Activated CD4-positive, alpha-beta T cell treated with anti-CD3 and anti-CD28 coated beads for 24 hours (primary cell): ENCODE results near the gene RASSF8.

Source experiments
- DNase-seq, 2 donors: peaks; one replicate each; pipeline ENCODE4 v3.0.0-alpha.2; 2020; ENCODE audit warnings: low read depth in 2 of 2

The RASSF8 gene, protein sequence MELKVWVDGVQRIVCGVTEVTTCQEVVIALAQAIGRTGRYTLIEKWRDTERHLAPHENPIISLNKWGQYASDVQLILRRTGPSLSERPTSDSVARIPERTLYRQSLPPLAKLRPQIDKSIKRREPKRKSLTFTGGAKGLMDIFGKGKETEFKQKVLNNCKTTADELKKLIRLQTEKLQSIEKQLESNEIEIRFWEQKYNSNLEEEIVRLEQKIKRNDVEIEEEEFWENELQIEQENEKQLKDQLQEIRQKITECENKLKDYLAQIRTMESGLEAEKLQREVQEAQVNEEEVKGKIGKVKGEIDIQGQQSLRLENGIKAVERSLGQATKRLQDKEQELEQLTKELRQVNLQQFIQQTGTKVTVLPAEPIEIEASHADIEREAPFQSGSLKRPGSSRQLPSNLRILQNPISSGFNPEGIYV

DNA sequence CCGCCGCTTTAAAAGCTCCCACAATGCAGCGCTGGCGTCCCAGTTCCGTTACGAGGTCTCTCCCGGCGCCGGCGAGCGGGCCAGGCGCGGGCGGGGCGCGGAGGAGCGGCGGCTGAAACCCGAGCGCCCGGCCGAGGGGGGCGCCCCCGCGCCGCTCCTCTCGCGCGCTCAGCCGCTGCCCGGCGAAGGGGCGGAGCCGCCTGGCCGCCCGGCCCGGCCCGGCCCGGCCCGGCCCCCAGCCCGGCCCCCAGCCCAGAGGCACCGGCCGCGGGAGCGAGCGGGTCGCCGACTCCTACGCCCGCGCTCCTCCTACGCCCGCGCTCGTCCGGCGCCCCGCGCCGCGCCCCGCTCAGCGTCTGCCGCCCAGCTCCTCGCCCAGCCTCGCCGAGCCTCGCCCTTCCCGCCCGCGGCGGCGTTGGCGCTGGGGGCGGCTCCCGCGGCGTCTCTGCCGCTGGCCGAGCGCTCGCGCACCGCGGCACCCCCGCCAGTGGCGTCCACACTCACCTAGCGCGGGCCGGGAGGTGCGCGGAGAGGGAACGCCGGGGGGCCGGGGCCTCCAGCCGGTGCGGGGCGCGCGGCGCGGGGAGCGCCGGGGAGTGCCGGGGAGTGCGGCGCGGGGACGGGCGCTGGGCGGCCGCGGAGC is at the start of gene RASSF8:
Gene RASSF8, plus strand, starts transcription at position 255 of the 643 bp plus-strand sequence. CDS start 96,662 bp downstream, outside the sequence.
- DNase-seq: no peak

DNA sequence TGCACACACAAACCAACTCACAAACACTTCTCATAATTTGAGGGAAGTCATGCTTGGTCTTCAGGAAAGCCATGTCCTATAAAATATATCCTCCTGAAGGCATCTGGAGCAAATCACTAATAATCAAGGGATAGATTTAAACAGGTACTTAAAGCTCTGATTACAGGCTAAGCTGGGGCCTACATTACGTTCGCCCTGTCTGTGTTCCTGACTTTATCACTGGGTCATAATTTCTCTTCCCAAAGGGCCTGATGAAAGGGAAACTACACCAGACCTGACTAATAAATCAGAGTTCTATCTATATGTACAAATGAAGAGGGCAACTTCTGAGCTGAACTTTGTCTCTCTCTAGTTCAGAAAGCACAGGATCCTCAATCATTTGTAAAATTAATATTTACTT is 43.9 kb upstream of the RASSF8 start:
- DNase-seq: no peak

DNA sequence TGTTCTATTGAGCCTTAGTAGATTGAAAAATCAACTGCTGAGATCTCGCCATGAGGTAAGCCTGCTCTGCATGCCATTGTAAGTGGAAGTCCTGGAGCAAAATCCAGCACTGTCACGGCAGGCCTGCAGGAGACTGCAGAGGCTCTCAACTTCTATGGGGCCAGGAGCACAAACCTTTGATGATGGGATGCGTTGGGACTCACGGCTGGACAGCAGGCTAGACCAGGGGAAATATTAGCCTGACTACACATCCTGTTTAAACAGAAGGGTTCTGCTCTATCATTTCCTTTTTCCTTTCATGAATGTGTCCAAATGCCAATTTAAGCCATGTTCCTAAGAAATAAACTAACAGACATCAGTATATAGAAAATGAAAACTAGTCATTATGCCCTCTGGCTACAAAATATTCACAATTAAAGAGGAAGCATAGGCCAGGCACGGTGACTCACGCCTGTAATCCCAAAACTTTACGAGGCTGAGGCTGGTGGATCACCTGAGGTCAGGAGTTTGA is 33.9 kb upstream of the RASSF8 start:
- DNase-seq: no peak

DNA sequence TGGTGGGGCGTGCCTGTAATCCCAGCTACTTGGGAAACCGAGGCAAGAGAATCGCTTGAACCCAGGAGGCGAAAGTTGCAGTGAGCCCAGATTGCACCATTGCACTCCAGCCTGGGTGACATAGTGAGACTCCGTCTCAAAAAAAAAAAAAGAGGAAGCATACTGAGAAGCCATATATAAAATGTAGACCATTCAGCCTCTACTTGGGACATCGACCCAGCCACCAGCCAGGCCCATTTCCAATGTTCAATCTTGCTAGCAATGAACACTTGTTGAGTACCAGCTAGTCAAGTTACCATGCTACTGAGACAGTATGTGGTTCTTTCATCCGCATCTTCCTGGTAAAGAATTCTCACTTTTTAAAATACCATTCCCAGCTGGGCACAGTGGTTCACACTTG is 33.4 kb upstream of the RASSF8 start:
- no peak for DNase-seq

DNA sequence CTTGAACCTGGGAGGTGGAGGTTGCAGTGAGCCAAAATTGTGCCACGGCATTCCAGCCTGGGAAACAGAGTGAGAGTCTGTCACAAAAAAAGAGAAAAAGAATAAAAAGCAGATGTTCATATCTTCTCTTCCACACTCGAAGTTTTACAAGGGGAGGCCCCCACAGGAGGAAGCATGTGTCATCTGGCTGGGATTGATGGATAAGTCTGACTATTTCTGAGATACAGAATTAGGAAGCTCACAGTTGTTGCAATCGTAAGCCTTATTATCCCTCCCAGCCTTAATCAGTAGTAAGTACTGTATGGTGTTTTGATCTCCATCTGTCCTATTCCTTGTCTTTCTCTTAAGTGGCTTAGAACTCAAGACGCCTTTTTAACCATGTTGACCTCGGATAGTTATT is 31.9 kb upstream of the RASSF8 start:
- no peak for DNase-seq

DNA sequence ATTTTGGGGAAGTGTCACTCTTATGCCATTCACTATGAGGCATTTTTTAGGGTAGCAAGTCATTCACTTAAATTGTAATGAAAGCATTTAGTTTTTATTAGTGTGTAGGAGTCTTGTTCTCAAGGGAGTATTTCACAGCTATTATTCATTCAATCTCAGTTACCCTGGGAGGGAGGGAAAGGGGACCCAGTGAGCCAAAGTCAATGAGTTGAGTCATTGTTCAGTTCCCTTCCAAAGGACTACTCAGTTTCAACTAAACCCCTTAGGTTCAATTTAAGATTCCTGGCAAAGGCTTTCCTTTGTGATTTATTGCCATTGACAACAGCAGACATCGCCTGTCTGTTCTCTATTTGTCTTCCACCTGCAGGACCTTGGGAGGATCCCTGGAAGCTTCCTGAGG is 29.3 kb upstream of the RASSF8 start:
- DNase-seq: no peak

DNA sequence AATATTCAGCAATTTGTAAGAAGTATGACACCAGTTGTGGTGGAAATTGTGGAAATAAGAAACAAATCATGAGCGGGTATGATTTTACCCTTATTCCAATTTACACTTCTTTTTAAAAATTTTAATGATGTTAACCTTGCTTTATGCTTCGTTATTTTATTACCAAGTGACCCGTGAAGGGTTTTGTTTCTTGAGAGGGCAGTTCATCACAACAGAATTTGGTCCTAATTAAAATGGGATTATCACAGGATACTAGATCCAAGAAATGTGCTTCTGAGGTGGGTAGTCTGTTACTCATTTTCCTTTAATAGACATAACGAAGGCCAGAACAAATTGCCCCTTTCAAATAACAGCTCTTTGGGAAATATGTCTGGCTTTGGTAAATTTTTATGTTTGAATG is 25.5 kb upstream of the RASSF8 start:
- no peak for DNase-seq

DNA sequence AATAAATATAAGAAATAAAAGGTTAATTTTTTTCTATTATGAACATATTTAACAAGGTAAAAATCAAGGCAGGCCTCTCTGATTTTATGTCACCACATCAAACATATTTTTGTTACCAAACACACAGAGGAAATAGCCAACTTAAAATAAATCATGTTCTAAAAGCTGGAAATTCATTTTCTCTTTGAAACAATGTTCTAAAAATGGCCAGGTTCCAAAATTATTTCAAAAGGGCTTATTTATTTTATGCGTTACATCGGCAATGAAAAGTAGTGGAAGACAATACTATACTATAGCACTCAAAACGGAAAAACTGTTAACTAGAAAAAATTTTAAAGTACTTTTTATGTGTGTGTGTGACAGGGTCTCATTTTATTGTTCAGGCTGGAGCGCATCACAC is 24.0 kb upstream of the RASSF8 start:
- no peak for DNase-seq

DNA sequence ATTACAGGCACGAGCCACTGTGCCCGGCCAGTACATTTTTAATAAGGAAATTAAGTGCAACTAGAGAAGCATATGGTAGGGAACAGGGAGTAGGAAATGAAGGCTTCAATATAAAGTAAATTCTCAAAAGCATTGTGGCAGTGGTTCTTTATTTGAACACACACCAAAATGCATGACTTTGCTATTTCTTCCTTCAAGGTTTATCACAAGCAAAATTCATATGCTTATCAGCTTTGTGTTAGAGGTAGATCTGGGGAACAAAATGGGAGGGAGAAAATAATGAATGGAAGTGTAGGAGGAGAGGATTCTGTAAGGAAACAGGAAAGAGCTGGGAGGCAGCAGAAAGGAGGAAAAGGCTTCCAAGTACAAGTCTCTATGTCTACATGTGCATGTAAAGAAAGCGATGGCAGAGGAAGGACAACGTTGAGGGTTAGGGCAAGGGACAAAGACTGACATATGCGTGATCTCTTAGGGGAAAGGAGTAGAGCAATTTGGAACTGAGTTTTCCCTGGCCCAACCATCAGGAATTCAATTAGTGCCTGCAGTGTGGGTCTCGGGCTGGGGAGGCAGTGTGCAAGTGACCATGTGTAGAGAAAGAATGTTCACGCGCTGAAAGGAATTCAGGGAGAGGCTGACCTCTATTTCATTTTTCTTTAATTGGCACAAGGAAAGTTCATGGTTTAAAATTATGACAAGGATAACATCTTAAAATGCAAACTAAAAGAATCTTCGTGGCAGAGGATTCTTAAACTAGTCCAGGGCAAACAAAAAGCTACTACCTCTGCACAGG is 22.9 kb upstream of the RASSF8 start:
- no peak for DNase-seq

DNA sequence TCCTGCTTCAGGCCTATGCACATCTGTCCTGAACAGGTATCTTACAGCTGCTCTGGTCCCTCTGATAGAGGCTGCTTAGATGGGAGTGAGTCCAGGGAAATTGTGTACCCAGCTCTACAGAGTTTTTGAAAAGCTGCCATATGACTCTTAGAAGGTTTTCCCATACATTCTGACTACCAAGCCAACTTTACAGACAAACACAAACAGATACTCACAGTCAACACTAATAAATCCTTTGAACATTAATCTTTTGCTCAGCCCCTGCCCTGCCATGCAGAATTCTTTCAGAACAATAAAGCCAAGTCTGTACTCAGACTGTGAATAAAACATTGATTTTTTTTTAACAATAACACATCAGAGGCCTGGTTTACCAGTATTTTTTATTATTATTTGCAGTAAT is 21.4 kb upstream of the RASSF8 start:
- DNase-seq: no peak

DNA sequence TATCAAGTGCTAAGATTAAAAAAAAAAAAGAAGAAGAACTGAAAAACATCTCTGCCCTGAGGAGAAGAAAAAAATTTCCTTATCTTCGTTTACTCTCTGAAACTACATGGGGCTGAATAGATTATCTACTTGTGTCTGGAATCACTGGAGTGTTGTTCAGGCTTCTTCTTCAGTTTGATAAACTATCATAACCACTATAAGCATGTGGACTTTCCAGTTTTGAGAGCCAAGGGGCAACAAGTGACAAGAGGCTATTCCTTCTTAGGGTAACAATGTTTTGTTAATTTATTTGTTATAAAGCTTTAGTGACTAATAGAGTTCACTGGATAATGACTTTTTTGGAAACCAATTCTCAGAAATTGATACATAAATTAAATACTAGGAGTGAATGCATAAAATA is 19.9 kb upstream of the RASSF8 start:
- DNase-seq: no peak

DNA sequence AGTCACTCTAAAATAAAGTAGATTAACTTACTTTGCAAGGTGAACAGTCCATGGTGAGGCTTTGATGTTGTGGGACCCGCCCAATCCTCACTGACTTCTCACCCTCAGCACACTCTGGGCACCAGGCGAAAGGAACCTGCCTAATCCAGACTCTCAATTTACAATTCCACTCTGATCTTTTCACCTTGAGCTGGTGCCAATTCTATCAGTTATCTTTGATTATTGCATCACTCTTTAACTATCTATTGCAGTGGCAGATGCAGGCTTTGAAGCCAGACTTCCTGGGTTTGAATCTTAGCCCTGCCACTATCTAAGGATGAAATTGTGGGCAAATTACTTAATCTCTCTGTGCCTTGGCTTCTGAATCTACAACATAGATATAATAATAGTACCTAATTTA is 18.9 kb upstream of the RASSF8 start:
- DNase-seq: no peak

DNA sequence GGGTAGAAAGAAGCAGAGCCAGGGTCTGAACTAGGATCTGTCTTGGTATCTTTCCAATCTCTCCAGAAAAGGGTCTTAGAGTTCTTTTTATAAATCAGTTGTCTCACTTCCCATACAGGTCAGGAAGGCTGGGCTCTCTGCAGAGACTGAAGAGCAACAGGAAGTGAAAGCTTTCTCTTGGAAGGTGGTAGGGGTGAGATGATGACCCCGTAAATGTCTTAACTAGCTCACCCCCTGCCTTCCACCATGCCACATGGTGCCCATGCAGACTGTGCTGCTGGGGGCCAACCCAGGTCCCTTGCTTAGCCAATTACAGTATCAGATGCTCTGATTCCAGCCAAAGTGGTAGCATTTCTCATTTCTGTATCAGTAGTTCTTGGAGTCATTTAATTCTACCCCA is 17.6 kb upstream of the RASSF8 start:
- DNase-seq: no peak

DNA sequence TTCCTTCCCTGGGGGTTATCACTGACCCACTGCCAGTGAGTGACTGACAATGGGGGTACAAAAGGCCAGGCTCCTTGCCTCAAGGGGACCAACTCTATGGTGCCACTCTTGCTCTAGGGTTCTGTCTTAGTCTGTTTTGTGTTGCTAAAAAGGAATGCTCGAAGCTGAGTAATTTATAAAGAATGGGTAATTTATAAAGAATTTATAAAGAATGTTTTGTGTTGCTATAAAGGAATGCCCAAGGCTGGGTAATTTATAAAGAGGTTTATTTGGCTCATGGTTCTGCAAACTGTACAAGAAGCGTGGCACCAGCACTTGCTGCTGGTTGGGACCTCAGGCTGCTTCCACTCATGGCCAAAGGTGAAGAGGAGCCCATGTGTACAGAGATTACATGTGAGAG is 15.8 kb upstream of the RASSF8 start:
- no peak for DNase-seq

DNA sequence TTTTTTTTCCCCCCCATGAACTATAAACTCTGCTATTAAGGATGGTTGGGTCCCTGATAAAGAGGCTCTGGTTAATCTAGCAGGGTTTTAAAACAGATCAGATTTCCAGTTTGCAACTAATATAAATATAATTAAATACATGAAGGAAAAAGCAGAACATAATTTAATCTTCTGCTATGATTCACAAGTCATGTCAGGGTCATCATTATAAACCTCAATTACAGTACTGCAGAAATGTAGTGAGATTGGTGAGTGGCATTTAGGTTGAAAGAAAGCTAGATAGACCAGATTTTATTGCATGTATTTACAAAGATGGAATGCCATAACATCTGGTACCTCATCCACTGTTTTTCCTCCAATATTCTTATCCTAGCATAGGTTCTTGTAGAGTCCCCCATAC is 14.5 kb upstream of the RASSF8 start:
- no peak for DNase-seq

DNA sequence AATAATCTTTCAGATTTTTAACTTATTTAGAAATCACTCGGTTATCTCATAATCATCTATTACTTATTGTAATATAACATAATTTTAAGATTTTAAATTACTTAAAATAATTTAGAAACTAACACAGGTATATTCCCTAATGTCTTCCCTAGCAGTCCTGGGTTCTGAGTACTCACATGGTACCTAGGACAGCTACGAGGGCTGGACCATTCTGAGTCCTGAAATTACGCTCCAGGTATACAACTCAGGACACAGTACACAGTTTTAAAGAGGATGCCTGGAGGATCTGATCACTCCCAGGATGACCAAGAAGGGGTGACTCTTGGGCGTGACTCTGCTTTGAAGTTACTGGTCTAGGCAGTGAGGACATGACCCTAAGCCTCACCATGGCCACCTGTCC is 9.1 kb upstream of the RASSF8 start:
- no peak for DNase-seq

DNA sequence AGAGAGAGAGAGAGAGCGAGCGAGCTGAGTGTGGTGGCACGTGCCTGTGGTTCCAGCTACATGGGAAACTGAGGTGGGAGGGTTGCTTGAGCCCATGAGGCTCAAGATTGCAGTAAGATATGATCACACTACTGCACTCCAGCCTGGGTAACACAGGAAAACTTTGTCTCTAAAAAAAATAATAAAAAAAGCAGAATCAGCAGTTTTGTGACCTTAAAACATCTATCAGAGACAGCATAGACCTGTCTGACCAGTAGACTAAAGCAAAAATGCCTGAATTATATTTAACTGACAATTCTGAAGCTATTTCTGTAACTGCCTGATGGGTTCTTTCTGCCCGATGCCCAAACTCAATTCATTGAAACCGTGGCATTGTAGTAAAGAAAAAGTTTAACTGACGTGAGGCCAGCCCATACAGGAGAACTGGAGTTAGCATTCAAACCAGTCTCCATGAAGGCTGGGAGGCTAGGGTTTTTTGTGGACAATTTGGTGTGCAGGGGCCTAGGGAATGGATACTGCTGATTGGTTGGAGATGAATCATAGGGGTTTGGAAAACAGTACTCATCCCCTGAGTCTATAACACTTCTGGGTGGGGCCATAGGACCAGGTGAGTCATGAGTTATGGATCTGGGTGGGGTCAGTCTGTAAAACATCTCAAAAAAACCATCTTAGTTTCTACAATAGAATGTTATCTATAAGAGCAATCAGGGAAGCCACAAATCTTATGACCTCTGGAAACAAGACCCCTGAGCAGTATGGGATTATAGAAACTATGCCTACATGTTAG is 8.0 kb upstream of the RASSF8 start:
- no peak for DNase-seq

DNA sequence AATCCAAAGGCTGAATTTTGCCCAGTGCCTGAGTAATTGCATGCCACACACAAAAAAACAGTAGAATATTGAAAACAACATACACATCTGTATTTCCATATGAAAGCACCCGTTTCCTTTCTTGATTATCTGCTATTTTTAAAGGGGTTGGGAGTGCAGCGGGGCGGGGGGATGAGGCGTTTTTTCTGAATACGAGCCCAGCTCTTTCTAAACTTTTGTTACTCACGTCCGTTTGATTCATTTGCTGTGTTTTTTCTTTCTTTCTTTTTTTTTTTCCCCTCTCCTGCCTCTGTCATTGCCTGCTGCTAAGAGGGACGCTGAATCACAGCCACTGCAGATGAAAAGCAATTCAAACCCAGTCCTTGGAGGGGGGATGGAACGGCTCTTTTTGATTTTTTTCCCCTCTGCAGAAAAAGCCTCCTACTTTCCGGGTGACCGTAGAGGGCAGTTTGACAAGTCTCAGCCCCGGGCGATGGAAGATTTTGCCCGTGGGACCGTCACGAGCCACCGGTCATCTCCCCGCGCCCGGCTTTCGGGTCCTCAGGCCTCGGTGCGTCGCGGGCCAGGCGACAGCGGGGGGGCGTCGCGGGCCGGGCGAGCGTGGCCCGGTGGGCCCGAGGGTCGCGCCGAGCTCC is 572 bp upstream of the RASSF8 start:
- DNase-seq: no peak

DNA sequence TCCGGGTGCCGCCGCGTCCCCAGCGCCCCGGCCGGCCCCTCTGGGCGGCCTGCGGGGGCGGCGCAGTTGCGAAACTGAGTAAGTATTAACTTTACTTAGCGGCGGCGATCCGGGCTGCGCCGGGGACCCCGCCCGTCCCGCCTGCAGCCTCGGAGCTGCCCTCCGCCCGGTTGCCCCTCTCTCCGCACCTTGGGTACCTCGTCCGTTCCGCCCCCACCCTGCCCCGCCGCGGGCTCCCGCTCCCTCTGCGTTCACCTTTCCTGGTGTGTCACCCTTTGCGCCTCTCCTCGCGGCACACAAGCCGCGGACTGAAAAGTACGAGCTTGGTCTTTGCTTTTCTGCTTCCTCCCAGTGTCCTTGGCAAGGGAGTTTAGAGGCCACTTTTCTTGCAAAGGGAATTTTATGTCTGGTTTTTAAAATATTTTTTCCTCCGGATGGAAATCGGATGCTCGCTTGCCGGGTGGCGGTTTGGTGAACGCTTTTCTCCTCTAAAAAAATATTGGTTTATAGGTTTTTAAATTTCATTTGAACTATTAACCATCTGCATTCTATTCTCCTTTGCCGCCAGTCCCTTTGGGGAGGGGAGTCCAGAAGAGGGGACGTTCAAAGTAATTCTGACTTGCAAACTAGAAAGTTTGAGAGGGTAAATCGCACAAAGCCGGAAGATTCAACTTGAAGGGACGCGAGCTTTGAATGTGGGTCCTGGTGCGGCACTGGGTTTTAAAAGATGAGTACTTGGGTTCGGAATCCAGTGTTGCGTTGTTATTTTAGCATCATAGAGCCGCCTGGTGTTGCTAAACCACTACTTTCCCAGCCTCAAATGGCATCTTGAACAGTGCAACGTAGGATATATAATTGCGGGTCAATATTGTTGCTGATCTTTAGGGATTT is 834 bp downstream of the RASSF8 start:
- DNase-seq: no peak

DNA sequence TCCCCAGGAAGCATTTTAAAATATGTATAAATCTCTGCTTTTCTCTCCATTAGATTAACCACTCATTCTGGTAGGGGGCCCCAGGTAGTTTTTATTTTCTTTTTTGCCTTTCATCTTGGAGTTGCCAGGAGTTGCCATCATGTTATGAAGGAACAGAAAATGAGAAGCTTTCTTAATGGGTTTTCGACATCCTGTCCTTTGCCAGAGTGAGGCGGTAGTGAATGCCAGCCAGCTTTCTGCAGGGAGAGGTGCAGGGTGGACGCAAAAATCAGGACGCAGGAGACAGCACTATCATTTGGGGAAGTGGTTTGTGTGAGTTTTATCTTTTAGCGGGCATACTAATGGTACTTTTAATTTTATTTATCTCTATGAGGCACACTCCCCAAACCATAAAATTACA is 1.7 kb downstream of the RASSF8 start:
- no peak for DNase-seq
